Muscle layer of colon (tissue), 2 donors: ENCODE measurements around the gene SREBF1.

Source experiments
- H3K27ac ChIP-seq: one replicate; pipeline ENCODE4 v1.7.0; 2013; ENCODE audit warnings: low read depth, mild to moderate bottlenecking, low read length, moderate library complexity
- H3K27me3 ChIP-seq, 2 donors: one replicate each; pipeline ENCODE4 v1.7.0; 2013; ENCODE audit warnings: low read length in 2 of 2, mild to moderate bottlenecking in 2 of 2; ENCODE audit not compliant: insufficient read depth in 2 of 2, control insufficient read depth in 1 of 2
- H3K36me3 ChIP-seq: one replicate; pipeline ENCODE4 v1.7.0; 2013; ENCODE audit warnings: mild to moderate bottlenecking, low read length; ENCODE audit not compliant: insufficient read depth
- H3K4me1 ChIP-seq: one replicate; pipeline ENCODE4 v1.7.0; 2013; ENCODE audit warnings: mild to moderate bottlenecking, low read length; ENCODE audit not compliant: insufficient read depth
- H3K4me3 ChIP-seq, 2 donors: one replicate each; pipeline ENCODE4 v1.7.0; 2013; ENCODE audit warnings: low read length in 2 of 2, low read depth in 1 of 2, mild to moderate bottlenecking in 1 of 2, moderate library complexity in 1 of 2
- H3K9ac ChIP-seq: one replicate; pipeline ENCODE4 v1.7.0; 2013; ENCODE audit warnings: low read length
- H3K9me3 ChIP-seq: one replicate; pipeline ENCODE4 v1.7.0; 2013; ENCODE audit warnings: mild to moderate bottlenecking, low read length
- donor health status: abdominal sarcoma.
- donor health status: Adenocarcinoma of cecum.

SREBF1 gene

DNA sequence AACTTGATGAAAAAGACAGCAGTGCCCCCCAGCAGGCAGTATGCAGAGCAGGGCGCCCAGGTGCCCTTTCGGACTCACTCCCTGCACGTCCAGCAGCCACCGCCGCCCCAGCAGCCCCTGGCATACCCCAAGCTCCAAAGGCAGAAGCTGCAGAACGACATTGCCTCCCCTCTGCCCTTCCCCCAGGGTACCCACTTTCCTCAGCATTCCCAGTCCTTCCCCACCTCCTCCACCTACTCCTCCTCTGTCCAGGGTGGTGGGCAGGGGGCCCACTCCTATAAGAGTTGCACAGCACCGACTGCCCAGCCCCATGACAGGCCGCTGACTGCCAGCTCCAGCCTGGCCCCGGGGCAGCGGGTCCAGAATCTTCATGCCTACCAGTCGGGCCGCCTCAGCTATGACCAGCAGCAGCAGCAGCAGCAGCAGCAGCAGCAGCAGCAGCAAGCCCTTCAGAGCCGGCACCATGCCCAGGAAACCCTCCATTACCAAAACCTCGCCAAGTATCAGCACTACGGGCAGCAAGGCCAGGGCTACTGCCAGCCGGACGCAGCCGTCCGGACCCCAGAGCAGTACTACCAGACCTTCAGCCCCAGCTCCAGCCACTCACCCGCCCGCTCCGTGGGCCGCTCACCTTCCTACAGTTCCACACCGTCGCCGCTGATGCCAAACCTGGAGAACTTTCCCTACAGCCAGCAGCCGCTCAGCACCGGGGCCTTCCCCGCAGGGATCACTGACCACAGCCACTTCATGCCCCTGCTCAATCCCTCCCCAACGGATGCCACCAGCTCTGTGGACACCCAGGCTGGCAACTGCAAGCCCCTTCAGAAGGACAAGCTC is 43.2 kb downstream of the SREBF1 start:
- peaks cover 45% of the 10 kb centered on the region for H3K4me1 ChIP-seq
- H3K27me3 ChIP-seq, result no peaks in the 10 kb centered on the region
- H3K4me3 ChIP-seq, result no peak overlapping the region
- H3K27ac ChIP-seq, result peak overlapping the region; percentile 63
- H3K36me3 ChIP-seq, result peaks cover 36% of the 10 kb centered on the region
- H3K9me3 ChIP-seq, result no peaks in the 10 kb centered on the region
- H3K9ac ChIP-seq, result no peak overlapping the region

DNA sequence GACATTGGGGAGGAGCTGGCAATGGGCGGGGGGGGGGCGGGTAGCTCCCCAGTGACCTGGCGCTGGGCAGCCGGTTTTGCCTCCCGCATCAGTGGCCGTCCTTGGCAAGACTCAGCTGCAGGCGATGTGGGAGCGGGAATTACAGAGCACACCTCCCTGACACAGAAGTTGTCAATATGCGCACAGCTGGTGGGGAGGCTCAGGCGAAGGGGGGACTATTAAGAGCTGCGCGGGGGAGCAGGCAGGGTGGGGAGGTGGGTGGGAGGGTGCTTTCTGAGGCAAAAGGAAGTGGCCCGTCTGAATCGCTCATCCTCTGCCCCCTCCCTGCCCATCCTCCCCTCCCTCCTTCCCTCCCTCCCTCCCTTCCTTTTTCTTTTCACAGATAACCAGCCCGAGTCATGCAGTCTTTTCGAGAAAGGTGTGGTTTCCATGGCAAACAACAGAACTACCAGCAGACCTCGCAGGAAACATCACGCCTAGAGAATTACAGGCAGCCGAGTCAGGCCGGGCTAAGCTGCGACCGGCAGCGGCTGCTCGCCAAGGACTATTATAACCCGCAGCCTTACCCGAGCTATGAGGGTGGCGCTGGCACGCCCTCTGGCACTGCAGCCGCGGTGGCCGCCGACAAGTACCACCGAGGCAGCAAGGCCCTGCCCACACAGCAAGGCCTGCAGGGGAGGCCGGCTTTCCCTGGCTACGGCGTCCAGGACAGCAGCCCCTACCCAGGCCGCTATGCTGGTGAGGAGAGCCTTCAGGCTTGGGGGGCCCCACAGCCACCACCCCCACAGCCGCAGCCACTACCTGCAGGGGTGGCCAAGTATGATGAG is 44.0 kb downstream of the SREBF1 start:
- Histone ChIP-seq H3K9me3 (no peaks in the 10 kb centered on the region), H3K4me1 (peaks cover 45% of the 10 kb centered on the region), H3K9ac (no peak overlapping the region), H3K36me3 (peaks cover 32% of the 10 kb centered on the region), H3K4me3 (no peak overlapping the region), H3K27me3 (no peaks in the 10 kb centered on the region), H3K27ac (peak overlapping the region; percentile 31)

DNA sequence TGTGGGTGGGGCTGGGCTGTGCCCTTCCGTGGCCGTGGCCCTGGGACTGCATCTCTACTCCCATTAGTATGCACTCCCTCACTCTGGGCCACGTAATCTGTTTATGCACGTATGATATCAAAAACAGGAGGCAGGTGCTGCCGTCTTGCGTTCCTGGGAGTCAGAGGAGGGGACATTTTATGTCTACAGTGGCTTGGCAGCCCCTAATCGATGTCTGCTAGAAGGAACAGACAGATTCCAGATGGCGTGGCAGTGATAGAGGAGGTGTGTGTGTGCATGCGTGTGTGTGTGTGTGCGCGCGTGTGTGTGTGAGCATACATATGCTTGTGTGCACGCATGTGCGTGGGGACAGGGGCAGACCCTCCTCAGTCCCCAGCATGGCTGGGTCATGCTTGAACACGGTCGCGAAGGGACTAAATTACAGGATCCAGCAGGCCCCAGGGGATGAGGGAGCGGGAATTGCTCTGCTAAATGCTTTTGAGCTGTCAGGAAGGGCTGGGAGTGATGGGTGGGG is 44.7 kb downstream of the SREBF1 start:
- Histone ChIP-seq H3K9ac (no peak overlapping the region), H3K9me3 (no peaks in the 10 kb centered on the region), H3K4me1 (peaks cover 45% of the 10 kb centered on the region), H3K36me3 (peaks cover 25% of the 10 kb centered on the region), H3K27ac (peak overlapping the region; percentile 36), H3K4me3 (no peak overlapping the region), H3K27me3 (no peaks in the 10 kb centered on the region)

DNA sequence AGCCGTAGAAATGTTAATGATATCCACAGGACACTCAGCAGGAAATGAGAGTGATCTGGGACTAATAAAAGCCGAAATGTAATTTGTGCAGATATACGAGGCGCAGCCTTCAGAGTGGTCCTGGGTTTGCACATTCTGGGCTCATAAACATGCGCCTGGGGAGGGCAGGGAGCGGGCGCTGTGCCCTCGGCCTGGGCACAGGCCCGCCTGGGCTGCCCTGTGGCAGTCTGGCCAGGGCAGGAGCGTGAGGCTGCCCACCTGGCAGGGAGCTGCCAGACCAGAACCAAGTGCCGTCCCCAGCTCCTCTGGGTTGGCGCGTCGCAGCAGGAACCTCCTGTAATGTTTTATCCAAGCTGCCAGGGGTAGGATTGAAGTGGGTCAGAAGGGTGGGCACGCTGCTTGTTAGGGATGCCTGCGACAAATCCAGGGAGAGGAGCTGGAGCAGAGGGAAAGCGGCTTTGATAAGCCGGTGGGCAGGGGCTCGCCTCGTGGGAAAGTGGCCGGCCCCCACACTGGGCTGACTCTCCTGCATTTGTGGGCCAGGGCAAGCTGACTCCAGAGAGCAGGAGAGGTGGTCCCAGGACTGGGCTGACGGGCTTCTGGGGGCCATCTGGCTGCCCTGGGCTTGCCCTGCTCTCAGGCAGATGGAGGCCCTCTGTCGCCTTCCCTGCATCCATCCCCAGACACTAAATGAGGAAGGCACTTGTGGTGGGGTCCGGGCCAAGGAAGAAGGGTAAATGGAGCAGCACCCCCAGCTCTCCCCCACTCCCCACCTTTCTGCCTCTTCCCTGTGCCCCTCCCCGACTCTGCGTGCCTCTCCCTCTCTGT is 45.9 kb downstream of the SREBF1 start:
- Histone ChIP-seq H3K27me3 (no peaks in the 10 kb centered on the region), H3K9ac (no peak overlapping the region), H3K27ac (no peak overlapping the region), H3K9me3 (no peaks in the 10 kb centered on the region), H3K36me3 (peaks cover 15% of the 10 kb centered on the region), H3K4me3 (no peak overlapping the region), H3K4me1 (peaks cover 45% of the 10 kb centered on the region)

DNA sequence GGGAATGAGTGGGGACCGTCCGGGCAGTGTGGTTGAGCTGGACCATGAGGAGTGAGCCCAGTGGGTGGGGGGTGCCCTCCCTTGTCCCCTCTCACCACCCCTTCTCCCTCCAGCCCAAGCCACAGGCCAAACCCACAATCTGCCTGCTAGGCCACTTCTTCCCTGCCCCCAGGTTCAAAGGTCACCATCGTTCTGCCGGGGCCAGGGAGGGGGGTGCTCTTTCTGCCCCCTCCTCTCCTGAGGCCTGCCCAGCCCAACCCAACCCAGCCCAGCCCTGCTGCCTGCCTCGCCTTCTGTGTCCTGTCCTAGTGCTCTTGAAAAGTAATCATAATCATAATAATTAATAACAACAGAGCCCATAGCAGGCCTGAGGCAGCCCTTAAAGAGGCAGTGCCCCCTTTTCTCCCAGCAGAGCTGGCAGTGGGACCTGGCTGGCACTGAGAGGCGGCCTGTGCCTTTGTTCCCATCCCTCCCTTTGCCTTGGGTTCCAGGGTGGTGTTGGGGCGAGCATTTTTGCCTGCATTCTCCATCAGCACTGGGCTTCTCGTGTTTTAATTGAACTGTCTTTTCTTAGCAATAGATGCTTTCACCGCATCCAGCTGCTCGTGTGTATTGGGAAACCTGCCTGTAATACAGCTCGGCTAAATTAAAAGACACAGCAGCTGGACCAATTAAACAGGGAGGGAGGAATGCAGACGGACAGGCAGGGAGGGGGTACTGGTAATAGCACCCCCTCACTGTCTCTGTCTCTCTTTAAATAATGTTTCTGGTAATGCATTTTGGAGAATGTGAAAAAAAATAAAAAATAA is 46.8 kb downstream of the SREBF1 start:
- peaks cover 50% of the 10 kb centered on the region for H3K4me1 ChIP-seq
- no peak overlapping the region for H3K4me3 ChIP-seq
- H3K9ac ChIP-seq, result no peak overlapping the region
- peaks cover 7% of the 10 kb centered on the region for H3K36me3 ChIP-seq
- H3K27me3 ChIP-seq, result no peaks in the 10 kb centered on the region
- H3K9me3 ChIP-seq, result no peaks in the 10 kb centered on the region
- H3K27ac ChIP-seq, result no peak overlapping the region

DNA sequence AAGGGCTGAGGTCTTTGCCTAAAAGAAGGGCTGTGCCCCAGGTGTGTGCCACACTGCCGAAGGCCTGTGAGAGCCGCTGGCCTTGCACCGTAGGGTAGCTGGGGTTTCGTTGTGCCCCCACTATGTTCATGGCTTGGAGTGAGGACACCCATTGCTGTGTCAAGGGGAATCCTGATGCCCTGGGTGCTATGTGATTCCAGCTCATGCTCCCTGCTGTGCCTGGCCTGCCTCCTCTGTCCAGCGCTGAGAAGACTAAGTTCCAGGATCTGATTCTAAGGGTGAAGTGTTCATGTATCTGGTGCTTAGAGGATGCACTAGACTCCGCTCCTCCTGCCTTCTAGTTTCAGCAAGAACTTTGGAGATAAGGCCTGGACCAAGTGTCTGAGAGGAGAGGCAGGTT is 47.4 kb downstream of the SREBF1 start:
- Histone ChIP-seq H3K4me3 (no peak overlapping the region), H3K4me1 (peaks cover 56% of the 10 kb centered on the region), H3K27ac (no peak overlapping the region), H3K9me3 (no peaks in the 10 kb centered on the region), H3K9ac (no peak overlapping the region), H3K36me3 (peaks cover under 1% of the 10 kb centered on the region), H3K27me3 (no peaks in the 10 kb centered on the region)

DNA sequence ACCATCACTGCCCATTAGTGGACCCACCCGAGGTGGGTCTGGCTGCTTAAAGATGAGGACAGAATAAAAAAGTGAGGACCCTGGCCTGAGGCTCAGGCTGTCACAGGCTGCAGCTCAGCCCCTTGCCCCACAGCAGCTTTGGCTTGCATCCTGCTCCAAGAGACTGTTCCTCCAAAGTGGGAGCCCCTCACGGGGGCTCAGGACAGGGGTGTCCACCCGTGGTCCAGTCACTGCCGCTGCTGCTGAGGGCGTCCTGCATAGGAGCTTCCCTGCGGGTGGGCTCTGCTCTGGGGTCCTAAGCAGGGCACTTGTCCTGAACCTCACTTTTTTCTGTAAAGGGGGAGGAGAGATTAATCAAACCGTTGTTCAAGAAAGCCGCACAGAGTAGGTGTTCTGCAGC is 47.8 kb downstream of the SREBF1 start:
- H3K9ac ChIP-seq, result no peak overlapping the region
- no peak overlapping the region for H3K27ac ChIP-seq
- H3K36me3 ChIP-seq, result no peaks in the 10 kb centered on the region
- H3K4me1 ChIP-seq, result peaks cover 57% of the 10 kb centered on the region
- no peaks in the 10 kb centered on the region for H3K9me3 ChIP-seq
- H3K4me3 ChIP-seq, result no peak overlapping the region
- no peaks in the 10 kb centered on the region for H3K27me3 ChIP-seq

DNA sequence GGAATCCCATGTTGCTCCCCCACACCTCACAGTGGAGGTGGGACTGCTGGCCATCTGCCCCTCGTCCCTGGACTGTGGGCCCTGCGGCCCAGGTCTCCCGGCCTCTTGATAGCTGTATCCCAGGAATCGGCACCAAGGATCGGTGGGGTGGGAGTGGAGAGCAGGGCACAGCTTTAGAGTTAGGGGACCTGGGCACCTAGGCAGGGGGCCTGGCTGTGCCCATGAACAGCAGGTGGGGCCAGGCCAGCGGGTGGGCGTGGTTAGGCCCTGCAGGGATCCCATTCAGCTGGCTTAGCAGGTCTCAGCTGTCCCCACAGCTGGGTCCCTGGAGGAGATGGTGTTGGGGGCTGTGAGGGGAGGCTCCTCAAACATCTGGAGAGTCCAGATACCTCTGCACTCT is 49.2 kb downstream of the SREBF1 start:
- H3K4me1 ChIP-seq, result peaks cover 48% of the 10 kb centered on the region
- no peaks in the 10 kb centered on the region for H3K9me3 ChIP-seq
- no peak overlapping the region for H3K27ac ChIP-seq
- no peaks in the 10 kb centered on the region for H3K36me3 ChIP-seq
- H3K27me3 ChIP-seq, result no peaks in the 10 kb centered on the region
- H3K9ac ChIP-seq, result no peak overlapping the region
- no peak overlapping the region for H3K4me3 ChIP-seq

DNA sequence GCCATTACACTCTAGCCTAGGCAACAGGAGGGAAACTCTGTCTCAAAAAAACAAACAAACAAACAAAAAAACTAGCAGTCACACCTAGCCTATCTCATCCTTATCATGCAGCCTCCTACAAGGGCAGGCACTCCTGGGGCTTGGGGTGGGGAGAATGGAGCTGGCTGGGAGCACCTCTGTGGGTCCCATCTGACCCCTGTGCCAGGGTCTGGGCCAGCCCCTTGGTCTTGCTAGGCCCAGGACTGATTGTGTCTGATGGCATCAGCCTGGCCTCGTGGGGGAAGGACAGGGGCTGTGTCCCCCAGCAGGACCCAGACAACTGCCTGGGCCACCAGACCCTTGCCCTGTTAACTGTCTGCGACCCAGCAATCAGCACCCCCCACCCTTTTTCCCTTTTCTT is 49.8 kb downstream of the SREBF1 start:
- no peak overlapping the region for H3K9ac ChIP-seq
- no peaks in the 10 kb centered on the region for H3K36me3 ChIP-seq
- no peaks in the 10 kb centered on the region for H3K9me3 ChIP-seq
- H3K27ac ChIP-seq, result no peak overlapping the region
- no peak overlapping the region for H3K4me3 ChIP-seq
- no peaks in the 10 kb centered on the region for H3K27me3 ChIP-seq
- H3K4me1 ChIP-seq, result peaks cover 45% of the 10 kb centered on the region

DNA sequence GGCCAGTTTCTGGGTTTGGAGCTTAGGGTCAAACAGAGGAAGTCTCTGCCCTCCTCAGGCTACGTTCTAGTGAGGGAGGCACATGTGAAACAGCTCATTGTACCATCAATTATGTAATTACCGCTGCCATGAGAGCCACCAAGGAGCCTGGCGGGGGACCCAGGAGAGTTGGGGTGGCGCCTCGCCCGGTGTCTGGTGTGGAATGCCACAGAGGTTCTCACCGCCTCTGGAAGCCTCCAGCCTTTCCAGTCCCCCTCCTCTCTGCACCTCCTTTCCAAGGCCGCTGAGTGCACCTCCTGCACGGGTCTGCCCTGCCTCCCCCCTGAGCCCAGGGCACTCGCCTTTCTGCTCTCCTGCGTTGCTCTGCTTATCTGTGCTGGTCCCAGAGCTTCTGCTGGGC is 51.4 kb downstream of the SREBF1 start:
- Histone ChIP-seq H3K9me3 (no peaks in the 10 kb centered on the region), H3K27ac (no peak overlapping the region), H3K4me3 (no peak overlapping the region), H3K36me3 (no peaks in the 10 kb centered on the region), H3K9ac (no peak overlapping the region), H3K4me1 (peaks cover 41% of the 10 kb centered on the region), H3K27me3 (no peaks in the 10 kb centered on the region)
